ENCODE data around the gene STX11.

STX11 gene

GRCh38 chr6:144143878-144144277 lies 6.4 kb upstream of the STX11 start:
- no peak for DNase-seq

GRCh38 chr6:144144996-144145395 lies 5.3 kb upstream of the STX11 start:
- no peak for DNase-seq

GRCh38 chr6:144145541-144145940 lies 4.8 kb upstream of the STX11 start:
- DNase-seq, result no peak

- DNase-seq, result no peak
Observed at GRCh38 chr6:144148886-144149285, 1.4 kb upstream of the STX11 start.

GRCh38 chr6:144149558-144149893 lies 791 bp upstream of the STX11 start:
- no peak for DNase-seq

- peak; percentile 53 for DNase-seq
Observed at GRCh38 chr6:144150710-144151657, 667 bp downstream of the STX11 start.

GRCh38 chr6:144152334-144152900 lies 2.1 kb downstream of the STX11 start:
- DNase-seq, result no peak

- no peak for DNase-seq
Observed at GRCh38 chr6:144153260-144153659, 2.9 kb downstream of the STX11 start.

- no peak for DNase-seq
Observed at GRCh38 chr6:144153971-144154370, 3.7 kb downstream of the STX11 start.

- no peak for DNase-seq
Observed at GRCh38 chr6:144155529-144155928, 5.2 kb downstream of the STX11 start.

GRCh38 chr6:144156338-144156737 lies 6.0 kb downstream of the STX11 start:
- DNase-seq, result no peak

GRCh38 chr6:144156991-144157390 lies 6.7 kb downstream of the STX11 start:
- DNase-seq, result no peak

- DNase-seq, result no peak
Observed at GRCh38 chr6:144158133-144158532, 7.8 kb downstream of the STX11 start.

GRCh38 chr6:144159223-144159622 lies 8.9 kb downstream of the STX11 start:
- no peak for DNase-seq

- DNase-seq, result no peak
Observed at GRCh38 chr6:144159742-144160141, 9.4 kb downstream of the STX11 start.

GRCh38 chr6:144160431-144161005 lies 10.2 kb downstream of the STX11 start:
- DNase-seq, result no peak

- no peak for DNase-seq
Observed at GRCh38 chr6:144161975-144162374, 11.7 kb downstream of the STX11 start.

GRCh38 chr6:144162977-144163376 lies 12.7 kb downstream of the STX11 start:
- DNase-seq, result no peak

GRCh38 chr6:144165784-144166183 lies 15.5 kb downstream of the STX11 start:
- DNase-seq, result no peak

GRCh38 chr6:144170044-144170443 lies 19.7 kb downstream of the STX11 start:
- DNase-seq, result no peak

GRCh38 chr6:144171406-144171805 lies 21.1 kb downstream of the STX11 start:
- no peak for DNase-seq

GRCh38 chr6:144174006-144174405 lies 23.7 kb downstream of the STX11 start:
- DNase-seq, result no peak

GRCh38 chr6:144176043-144176442 lies 25.7 kb downstream of the STX11 start:
- DNase-seq, result no peak

- DNase-seq, result no peak
Observed at GRCh38 chr6:144177726-144178125, 27.4 kb downstream of the STX11 start.

All from activated CD8-positive, alpha-beta memory T cell treated with anti-CD3 and anti-CD28 coated beads, Interleukin-2, amount 50 U/mL, for 4 hours (primary cell).